A673 (cell line): ENCODE data around the gene CFAP410. TPM values are rescaled to one million over a fixed set of nuclear protein-coding genes. Genes with fewer than 3 reads are reported as not detected.

Experiments used
- BruUV-seq: library from RNA; stranded (reverse); fragments of 400-500 nt; replicated peaks from 2 replicates; lab custom pipeline; 2021; lab: Mats Ljungman, UMichigan
- CTCF ChIA-PET: fragments of 300-600 bp; sonication (Branson Sonifier 250); formaldehyde crosslinking; loops from one replicate; lab custom pipeline; 2022; ENCODE audit warnings: antibody characterized with exemption; lab: Charles Lee
- POLR2A ChIA-PET: fragments of 300-600 bp; sonication (Branson Sonifier 250); formaldehyde crosslinking; loops from one replicate; lab custom pipeline; 2022; ENCODE audit warnings: antibody characterized with exemption; ENCODE audit not compliant: low non-redundant PET; lab: Charles Lee
- DNase-seq: peaks from one replicate; pipeline ENCODE4 v3.0.0-alpha.2; 2015; ENCODE audit warnings: low spot score
- H3K27ac ChIP-seq: fragments of 200-600 bp; sonication (generic); 2 replicates; pipeline ENCODE4 v1.5.1; 2016; ENCODE audit warnings: mixed run types, low read depth, mild to moderate bottlenecking, mixed read lengths, antibody characterized with exemption, low read length; ENCODE audit not compliant: poor library complexity, severe bottlenecking
- H3K27me3 ChIP-seq: fragments of 200-600 bp; sonication (generic); replicated peaks from 2 replicates; pipeline ENCODE4 v1.6.1; 2017; ENCODE audit warnings: mixed run types, low read depth, mild to moderate bottlenecking, mixed read lengths, antibody characterized with exemption, low read length; ENCODE audit not compliant: insufficient read depth, poor library complexity
- H3K36me3 ChIP-seq: fragments of 200-600 bp; sonication (generic); 2 replicates; pipeline ENCODE4 v1.6.1; 2016; ENCODE audit warnings: mixed run types, mild to moderate bottlenecking, mixed read lengths, antibody characterized with exemption, low read length; ENCODE audit not compliant: insufficient read depth, poor library complexity, severe bottlenecking
- H3K4me1 ChIP-seq: fragments of 200-600 bp; sonication (generic); 2 replicates; pipeline ENCODE4 v1.6.1; 2017; ENCODE audit warnings: mixed run types, mild to moderate bottlenecking, mixed read lengths, antibody characterized with exemption, low read length; ENCODE audit not compliant: insufficient read depth, poor library complexity, severe bottlenecking
- H3K4me3 ChIP-seq: fragments of 200-600 bp; sonication (generic); 2 replicates; pipeline ENCODE4 v1.5.1; 2016; ENCODE audit warnings: low read depth, mixed run types, mild to moderate bottlenecking, mixed read lengths, low read length; ENCODE audit not compliant: poor library complexity, severe bottlenecking
- H3K9me3 ChIP-seq: fragments of 200-600 bp; sonication (generic); 2 replicates; pipeline ENCODE4 v1.6.1; 2016; ENCODE audit warnings: mixed run types, low read depth, mild to moderate bottlenecking, mixed read lengths, antibody characterized with exemption, low read length; ENCODE audit not compliant: poor library complexity, severe bottlenecking
- CTCF ChIP-seq: fragments of 300-800, 200-600 bp; sonication (generic); conservative IDR thresholded peaks from 2 replicates; pipeline ENCODE4 v1.5.1; 2017; ENCODE audit warnings: low read depth, mild to moderate bottlenecking, antibody characterized with exemption, low read length, moderate library complexity, mixed read lengths
- EZH2 ChIP-seq: fragments of 200-600 bp; sonication (generic); IDR thresholded peaks from 2 replicates; pipeline ENCODE4 v1.6.1; 2017; ENCODE audit warnings: borderline replicate concordance, low read depth, mild to moderate bottlenecking, mixed read lengths, antibody characterized with exemption, low read length; ENCODE audit not compliant: poor library complexity, severe bottlenecking
- intact Hi-C: fragments of 100-400 bp; cut with micrococcal nuclease; formaldehyde crosslinking; loops from one replicate; pipeline ENCODE4 v1.10.0; 2022; ENCODE audit not compliant: unreplicated experiment
- total RNA-seq: library from RNA; stranded (reverse); gene quantifications from 2 replicates; pipeline ENCODE4 v1.2.3, GENCODE V29; 2021

CFAP410 gene
- total RNA-seq, 1 experiment from 2014 or later = 14.0 TPM

- ChIA-PET POLR2A (no interaction called here), CTCF (no interaction called here)
- no peaks in the 10 kb centered on the region for H3K36me3 ChIP-seq
- no peak overlapping the region for H3K4me3 ChIP-seq
- H3K9me3 ChIP-seq = no peaks in the 10 kb centered on the region
- no peak for TF ChIP-seq CTCF
- no peak for TF ChIP-seq EZH2
- H3K27me3 ChIP-seq = no peaks in the 10 kb centered on the region
- intact Hi-C loops = loop anchor here (5.0 kb wide), 1 partner anchor 484 kb away; no protein-coding TSS in a partner anchor
- H3K4me1 ChIP-seq = peaks cover 33% of the 10 kb centered on the region
- H3K27ac ChIP-seq = no peak overlapping the region
- BruUV-seq = no TSS peak
- DNase-seq = no peak
Measured at GRCh38 chr21:44296103-44296519, 43.1 kb downstream of the CFAP410 start.

DNA sequence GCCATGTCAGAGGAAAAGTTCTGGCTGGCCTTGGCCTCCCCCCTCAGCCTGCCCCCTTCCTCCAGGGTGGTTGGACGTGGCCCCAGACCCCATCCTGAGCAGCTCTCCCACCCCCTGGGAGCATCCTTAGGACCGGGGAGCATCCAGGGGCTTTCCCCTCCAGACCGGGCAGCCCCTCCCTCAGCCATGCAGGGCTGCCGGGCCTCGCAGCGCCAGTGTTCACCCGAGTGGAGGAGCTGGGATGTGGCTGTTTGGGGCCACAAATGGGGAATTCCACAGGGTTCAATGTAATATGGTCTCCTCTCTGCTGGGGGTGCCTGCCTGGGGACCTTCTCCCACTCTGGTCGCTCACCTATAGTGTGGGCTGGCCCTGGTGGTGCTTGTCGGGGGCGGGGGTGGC lies 43.5 kb downstream of the CFAP410 start:
- peaks cover 28% of the 10 kb centered on the region for H3K4me1 ChIP-seq
- no peak overlapping the region for H3K4me3 ChIP-seq
- TF ChIP-seq EZH2 = no peak
- TF ChIP-seq CTCF = no peak
- CTCF ChIA-PET = no interaction called here
- DNase-seq = no peak
- intact Hi-C loops = loop anchor here (5.0 kb wide), 1 partner anchor 483 kb away; no protein-coding TSS in a partner anchor
- H3K27me3 ChIP-seq = no peaks in the 10 kb centered on the region
- no peaks in the 10 kb centered on the region for H3K36me3 ChIP-seq
- POLR2A ChIA-PET = no interaction called here
- no peaks in the 10 kb centered on the region for H3K9me3 ChIP-seq
- H3K27ac ChIP-seq = no peak overlapping the region
- no TSS peak for BruUV-seq

DNA sequence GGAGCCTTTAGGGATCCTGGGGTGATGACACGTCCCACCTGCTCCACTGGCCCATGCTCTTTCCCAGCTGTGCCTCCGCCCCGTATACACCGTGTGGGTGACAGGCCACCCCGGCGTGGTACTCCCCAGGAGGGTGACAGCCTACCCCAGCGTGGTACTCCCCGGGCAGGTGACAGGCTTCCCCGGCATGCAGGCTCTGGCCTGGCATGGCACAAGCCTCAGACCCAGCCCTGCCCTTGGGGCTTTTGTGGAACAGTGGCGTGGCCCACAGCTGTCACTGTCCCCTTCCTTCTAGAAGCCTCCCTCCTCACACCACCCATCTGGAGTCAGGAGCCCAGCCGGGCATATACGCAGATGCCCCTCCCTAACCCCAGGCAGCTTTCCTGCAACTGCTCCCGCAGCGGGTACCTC lies 44.0 kb downstream of the CFAP410 start:
- intact Hi-C loops = loop anchor here (5.0 kb wide), 1 partner anchor 483 kb away; no protein-coding TSS in a partner anchor
- ChIA-PET POLR2A (no interaction called here), CTCF (no interaction called here)
- no peak overlapping the region for H3K4me3 ChIP-seq
- no TSS peak for BruUV-seq
- no peak overlapping the region for H3K27ac ChIP-seq
- no peaks in the 10 kb centered on the region for H3K9me3 ChIP-seq
- no peak for TF ChIP-seq EZH2
- TF ChIP-seq CTCF = no peak
- peak; percentile 44 for DNase-seq
- H3K4me1 ChIP-seq = peaks cover 26% of the 10 kb centered on the region
- H3K27me3 ChIP-seq = no peaks in the 10 kb centered on the region
- H3K36me3 ChIP-seq = no peaks in the 10 kb centered on the region
